GM23248 (cell line): ENCODE data around the gene VAV2.

Source experiments
- EZH2 ChIP-seq: fragments of 200-600 bp; sonication (generic); IDR thresholded peaks from 2 replicates; pipeline ENCODE4 v1.6.1; 2018; ENCODE audit warnings: antibody characterized with exemption, mild to moderate bottlenecking; ENCODE audit not compliant: insufficient read depth, poor library complexity, severe bottlenecking
- EZH2phosphoT487 ChIP-seq: fragments of 200-600 bp; sonication (generic); IDR thresholded peaks from 2 replicates; pipeline ENCODE4 v1.6.1; 2018; ENCODE audit warnings: antibody characterized with exemption, moderate library complexity, mild to moderate bottlenecking, low read depth; ENCODE audit not compliant: insufficient read depth

DNA sequence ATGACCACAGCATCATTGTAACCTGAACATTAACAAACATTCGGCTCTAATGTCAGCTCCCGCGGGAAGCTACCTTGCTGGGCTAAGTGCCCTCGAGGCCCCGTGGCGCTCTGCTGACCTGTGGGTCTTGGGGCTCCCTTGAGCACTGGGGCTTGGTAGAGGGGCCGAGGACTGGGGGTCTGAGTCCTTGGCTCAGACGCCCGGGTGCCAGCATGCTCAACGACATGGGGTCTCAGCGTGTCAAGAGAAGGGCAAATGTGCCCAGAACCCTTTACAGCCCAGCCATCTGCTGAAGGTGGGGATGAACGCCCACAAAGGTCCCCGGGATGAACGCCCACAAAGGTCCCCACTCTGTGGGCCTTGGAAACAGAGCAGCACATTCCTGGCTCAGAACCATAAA, 214.3 kb downstream of the VAV2 start:
- TF ChIP-seq EZH2: no peak
- TF ChIP-seq EZH2phosphoT487: no peak
